Glutamatergic neuron (in vitro differentiated cells): ENCODE measurements around the gene TNFRSF14. TPM values are rescaled to one million over a fixed set of nuclear protein-coding genes. Genes with fewer than 3 reads are reported as not detected.

Experiments used
- DNase-seq: peaks from one replicate; pipeline ENCODE4 v3.0.0; 2022
- H3K27ac Mint-ChIP-seq: one replicate; pipeline ENCODE4 v1.8.0; 2020; ENCODE audit warnings: mild to moderate bottlenecking, mixed read lengths, inconsistent platforms; ENCODE audit not compliant: unreplicated experiment
- H3K27me3 Mint-ChIP-seq: one replicate; pipeline ENCODE4 v1.8.0; 2020; ENCODE audit warnings: mild to moderate bottlenecking, moderate library complexity, mixed read lengths, inconsistent platforms; ENCODE audit not compliant: unreplicated experiment
- H3K36me3 Mint-ChIP-seq: one replicate; pipeline ENCODE4 v1.8.0; 2020; ENCODE audit warnings: mild to moderate bottlenecking, mixed read lengths, inconsistent platforms; ENCODE audit not compliant: unreplicated experiment
- H3K4me1 Mint-ChIP-seq: one replicate; pipeline ENCODE4 v1.8.0; 2020; ENCODE audit warnings: mild to moderate bottlenecking, low read depth, mixed read lengths, inconsistent platforms; ENCODE audit not compliant: unreplicated experiment
- H3K4me3 Mint-ChIP-seq: one replicate; pipeline ENCODE4 v1.8.0; 2020; ENCODE audit warnings: mild to moderate bottlenecking, mixed read lengths, inconsistent platforms; ENCODE audit not compliant: unreplicated experiment
- H3K9me3 Mint-ChIP-seq: one replicate; pipeline ENCODE4 v1.8.0; 2020; ENCODE audit warnings: mild to moderate bottlenecking, moderate library complexity, mixed read lengths, inconsistent platforms; ENCODE audit not compliant: unreplicated experiment
- total RNA-seq: library from RNA; stranded (reverse); fragmentation: NEBNext Ultra II Directional; extraction: Animal tissue kit (Norgen Biotek cat#: 25700); gene quantifications from one replicate; pipeline ENCODE4 v1.2.1, GENCODE V29; 2021; ENCODE audit not compliant: unreplicated experiment
- TF ChIP-seq, protein P1 (sequence below): fragments of 200-600 bp; sonication (generic); IDR thresholded peaks from one replicate; pipeline ENCODE4 v1.5.0; 2021; ENCODE audit not compliant: partially characterized antibody, unreplicated experiment

Gene TNFRSF14
- total RNA-seq, 1 donor from 2014 or later, result 1.2 TPM

DNA sequence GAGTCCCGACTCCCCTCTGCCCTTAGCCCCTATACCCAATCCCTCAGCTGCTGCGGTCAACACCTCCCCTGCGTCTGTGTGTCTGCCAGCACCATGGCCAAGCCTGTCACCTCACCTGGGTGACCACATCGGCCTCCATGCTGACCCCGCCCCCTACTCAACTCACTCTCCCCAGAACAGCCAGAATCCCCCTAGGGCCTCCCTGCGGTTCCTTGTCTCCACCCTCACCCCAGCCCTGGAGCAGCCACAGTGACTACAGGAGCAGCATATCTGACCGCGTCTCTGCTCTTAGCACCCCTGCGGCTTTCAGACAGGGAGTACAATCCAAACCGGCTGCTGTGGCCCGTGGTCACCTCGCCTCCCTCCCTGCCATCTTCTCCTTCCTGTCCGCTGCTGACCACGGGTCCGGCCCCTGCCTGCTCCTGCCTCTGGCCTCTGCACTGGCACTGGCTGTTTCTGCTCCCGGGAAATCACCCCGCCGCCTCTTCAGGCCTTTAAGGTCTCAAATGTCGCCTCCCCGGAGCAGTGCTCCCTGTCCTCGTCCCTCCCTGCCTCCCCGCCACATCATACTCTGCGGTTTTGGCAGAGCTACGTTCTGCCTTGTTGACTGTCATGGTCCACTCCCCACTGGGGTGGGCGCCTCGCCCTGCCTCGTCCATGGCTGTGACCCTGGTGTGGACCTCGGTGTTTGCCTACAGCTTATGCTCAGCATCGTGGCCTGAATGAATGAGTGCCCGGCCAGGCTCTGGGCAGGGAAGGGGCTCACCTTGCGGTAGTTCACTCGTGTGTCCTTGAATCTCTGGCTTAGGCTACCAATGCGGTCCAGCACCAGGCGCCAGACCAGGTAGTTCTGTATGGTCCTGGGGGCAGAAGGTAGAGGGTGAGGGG lies 41.5 kb downstream of the TNFRSF14 start:
- Mint-ChIP-seq H3K9me3 (peaks cover 2% of the 10 kb centered on the region), H3K27ac (no peak overlapping the region)

DNA sequence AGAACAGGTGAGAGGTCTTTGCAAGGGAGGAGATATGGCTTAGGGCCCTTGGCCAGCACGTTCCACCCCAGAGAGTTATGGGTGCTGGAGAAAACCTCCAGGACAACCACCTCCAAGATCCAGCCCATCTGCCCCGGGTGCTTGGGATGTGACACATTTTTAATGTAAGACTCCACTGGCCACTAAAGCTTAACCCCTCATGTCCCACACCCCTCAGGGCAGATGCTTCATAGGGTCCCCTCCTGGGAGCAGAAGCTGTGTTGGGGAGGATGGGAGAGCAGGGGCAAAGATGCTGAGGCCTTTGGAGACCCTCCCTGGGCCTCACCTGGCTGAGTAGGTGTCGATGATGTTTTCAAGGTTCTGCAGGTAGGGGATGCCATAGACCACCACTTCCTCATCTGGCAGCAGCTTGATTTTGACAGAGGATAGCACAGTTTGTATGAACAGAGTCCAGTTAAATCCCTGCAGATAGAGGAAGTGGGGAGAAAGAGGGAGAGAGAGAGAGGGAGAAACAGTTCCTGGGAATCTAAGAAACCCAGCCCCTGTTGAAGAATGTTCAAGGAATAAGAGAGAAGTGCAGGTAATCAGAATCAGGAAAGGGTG lies 42.3 kb downstream of the TNFRSF14 start:
- Mint-ChIP-seq H3K4me1 (no peaks in the 10 kb centered on the region), H3K27ac (no peak overlapping the region), H3K27me3 (no peaks in the 10 kb centered on the region), H3K4me3 (no peak overlapping the region), H3K9me3 (peaks cover 2% of the 10 kb centered on the region), H3K36me3 (peaks cover 6% of the 10 kb centered on the region)
- DNase-seq, result no peak
- TF ChIP-seq, protein P1, sequence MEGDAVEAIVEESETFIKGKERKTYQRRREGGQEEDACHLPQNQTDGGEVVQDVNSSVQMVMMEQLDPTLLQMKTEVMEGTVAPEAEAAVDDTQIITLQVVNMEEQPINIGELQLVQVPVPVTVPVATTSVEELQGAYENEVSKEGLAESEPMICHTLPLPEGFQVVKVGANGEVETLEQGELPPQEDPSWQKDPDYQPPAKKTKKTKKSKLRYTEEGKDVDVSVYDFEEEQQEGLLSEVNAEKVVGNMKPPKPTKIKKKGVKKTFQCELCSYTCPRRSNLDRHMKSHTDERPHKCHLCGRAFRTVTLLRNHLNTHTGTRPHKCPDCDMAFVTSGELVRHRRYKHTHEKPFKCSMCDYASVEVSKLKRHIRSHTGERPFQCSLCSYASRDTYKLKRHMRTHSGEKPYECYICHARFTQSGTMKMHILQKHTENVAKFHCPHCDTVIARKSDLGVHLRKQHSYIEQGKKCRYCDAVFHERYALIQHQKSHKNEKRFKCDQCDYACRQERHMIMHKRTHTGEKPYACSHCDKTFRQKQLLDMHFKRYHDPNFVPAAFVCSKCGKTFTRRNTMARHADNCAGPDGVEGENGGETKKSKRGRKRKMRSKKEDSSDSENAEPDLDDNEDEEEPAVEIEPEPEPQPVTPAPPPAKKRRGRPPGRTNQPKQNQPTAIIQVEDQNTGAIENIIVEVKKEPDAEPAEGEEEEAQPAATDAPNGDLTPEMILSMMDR, result no peak

More for the DNA sequence above, 41.5 kb downstream of the TNFRSF14 start:
- DNase-seq, result no peak
- peaks cover 6% of the 10 kb centered on the region for H3K36me3 Mint-ChIP-seq
- H3K27me3 Mint-ChIP-seq, result no peaks in the 10 kb centered on the region
- no peaks in the 10 kb centered on the region for H3K4me1 Mint-ChIP-seq
- H3K4me3 Mint-ChIP-seq, result no peak overlapping the region
- TF ChIP-seq, protein P1, result no peak

DNA sequence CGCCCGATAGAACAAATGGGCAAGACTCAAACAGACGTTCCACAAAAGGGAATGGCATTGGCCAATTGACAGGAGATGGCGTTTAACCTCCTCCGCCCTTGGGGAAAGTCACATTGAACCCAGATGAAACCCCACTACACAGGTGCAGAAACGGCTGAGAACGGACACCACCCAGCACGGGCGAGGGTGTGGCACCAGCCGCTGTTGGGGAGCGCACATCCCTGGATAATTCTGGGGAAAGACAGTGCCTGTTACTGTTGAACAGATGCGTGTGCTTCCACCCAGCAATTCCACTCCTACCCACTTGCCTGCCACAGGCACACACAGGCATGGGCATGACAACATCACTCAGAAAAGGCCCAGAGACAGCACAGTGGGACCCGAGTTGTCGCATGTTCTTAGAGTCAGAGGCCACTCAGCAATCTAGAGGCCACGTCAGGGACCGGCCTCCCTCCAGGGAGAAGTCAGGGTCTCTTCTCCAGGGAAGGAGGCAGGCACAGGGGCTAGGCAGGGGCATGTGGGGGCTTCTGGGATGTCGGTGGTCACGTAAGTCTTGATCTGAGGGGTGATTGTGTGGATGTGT lies 45.6 kb downstream of the TNFRSF14 start:
- Mint-ChIP-seq H3K27ac (no peak overlapping the region), H3K27me3 (no peaks in the 10 kb centered on the region), H3K4me1 (no peaks in the 10 kb centered on the region), H3K36me3 (peaks cover 6% of the 10 kb centered on the region), H3K4me3 (no peak overlapping the region), H3K9me3 (peaks cover 2% of the 10 kb centered on the region)
- no peak for DNase-seq
- TF ChIP-seq, protein P1, result no peak

DNA sequence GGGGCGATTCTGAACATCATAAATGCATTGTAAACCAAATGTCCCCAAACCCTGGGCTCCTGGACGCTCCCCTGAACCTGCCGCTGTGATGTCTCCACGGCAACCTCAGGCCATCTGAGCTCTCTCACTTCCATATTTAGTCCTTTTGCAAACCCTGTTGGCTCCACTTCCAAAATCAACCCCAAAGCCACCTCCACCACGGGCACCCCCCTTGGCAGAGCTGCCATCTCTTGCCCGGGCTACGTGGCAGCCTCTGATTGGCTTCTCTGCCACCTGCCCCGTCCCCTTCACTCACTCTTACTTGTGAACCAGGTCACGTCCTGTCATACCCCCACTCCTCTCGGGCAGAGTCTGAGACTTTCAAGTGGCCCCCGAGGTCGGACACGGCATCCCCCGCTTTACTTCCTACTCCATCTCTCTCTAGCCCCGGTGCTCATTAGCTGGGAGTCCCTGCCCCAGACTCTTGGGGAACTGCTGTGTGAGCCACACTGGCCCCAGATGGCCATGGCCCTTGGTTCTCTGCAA lies 46.2 kb downstream of the TNFRSF14 start:
- peaks cover 6% of the 10 kb centered on the region for H3K36me3 Mint-ChIP-seq
- no peaks in the 10 kb centered on the region for H3K27me3 Mint-ChIP-seq
- TF ChIP-seq, protein P1, result no peak
- H3K27ac Mint-ChIP-seq, result no peak overlapping the region
- peaks cover 2% of the 10 kb centered on the region for H3K9me3 Mint-ChIP-seq
- no peaks in the 10 kb centered on the region for H3K4me1 Mint-ChIP-seq
- H3K4me3 Mint-ChIP-seq, result no peak overlapping the region
- DNase-seq, result no peak
